Measurements from ENCODE around the gene RPL10A.

RPL10A gene

GRCh38 chr6:35492258-35492973 lies 24.2 kb downstream of the RPL10A start:
- DNase-seq (ENCODE audit: low read depth) = no peak

GRCh38 chr6:35492974-35493284 lies 24.7 kb downstream of the RPL10A start:
- no peak for DNase-seq (ENCODE audit: low read depth)

GRCh38 chr6:35493307-35493983 lies 25.2 kb downstream of the RPL10A start:
- no peak for DNase-seq (ENCODE audit: low read depth)

- DNase-seq (ENCODE audit: low read depth) = no peak
Measured at GRCh38 chr6:35494161-35494563, 26.0 kb downstream of the RPL10A start.

- no peak for DNase-seq (ENCODE audit: low read depth)
Measured at GRCh38 chr6:35495258-35496035, 27.2 kb downstream of the RPL10A start.

GRCh38 chr6:35496036-35496840 lies 28.0 kb downstream of the RPL10A start:
- no peak for DNase-seq (ENCODE audit: low read depth)

GRCh38 chr6:35496841-35497570 lies 28.8 kb downstream of the RPL10A start, which contains the start of gene TEAD3:
Gene TEAD3 (minus strand): TSS chr6:35497079.
- DNase-seq (ENCODE audit: low read depth) = no peak

GRCh38 chr6:35497571-35498421 lies 29.6 kb downstream of the RPL10A start:
- DNase-seq (ENCODE audit: low read depth) = peak; percentile 58

- DNase-seq (ENCODE audit: low read depth) = no peak
Measured at GRCh38 chr6:35498422-35499067, 30.3 kb downstream of the RPL10A start.

GRCh38 chr6:35499372-35499771 lies 31.2 kb downstream of the RPL10A start:
- no peak for DNase-seq (ENCODE audit: low read depth)

- DNase-seq (ENCODE audit: low read depth) = peak; percentile 72
Measured at GRCh38 chr6:35500782-35501181, 32.6 kb downstream of the RPL10A start.

GRCh38 chr6:35501784-35502183 lies 33.6 kb downstream of the RPL10A start:
- no peak for DNase-seq (ENCODE audit: low read depth)

GRCh38 chr6:35503534-35503933 lies 35.3 kb downstream of the RPL10A start:
- DNase-seq (ENCODE audit: low read depth) = no peak

- DNase-seq (ENCODE audit: low read depth) = no peak
Measured at GRCh38 chr6:35505999-35506412, 37.8 kb downstream of the RPL10A start.

GRCh38 chr6:35506536-35506935 lies 38.3 kb downstream of the RPL10A start:
- DNase-seq (ENCODE audit: low read depth) = no peak

- DNase-seq (ENCODE audit: low read depth) = no peak
Measured at GRCh38 chr6:35507221-35507620, 39.0 kb downstream of the RPL10A start.

GRCh38 chr6:35508027-35508426 lies 39.8 kb downstream of the RPL10A start:
- no peak for DNase-seq (ENCODE audit: low read depth)

- no peak for DNase-seq (ENCODE audit: low read depth)
Measured at GRCh38 chr6:35508542-35508941, 40.3 kb downstream of the RPL10A start.

- no peak for DNase-seq (ENCODE audit: low read depth)
Measured at GRCh38 chr6:35510916-35511561, 42.8 kb downstream of the RPL10A start.

GRCh38 chr6:35511562-35511941 lies 43.4 kb downstream of the RPL10A start:
- DNase-seq (ENCODE audit: low read depth) = no peak
